Duodenal mucosa (tissue), 2 donors: Measurements from ENCODE around the gene DIPK1A.

Experiments
- H3K27ac ChIP-seq: one replicate; pipeline ENCODE4 v1.7.0; 2013; ENCODE audit warnings: low read depth, low read length
- H3K27me3 ChIP-seq, 2 donors: one replicate each; pipeline ENCODE4 v1.7.0; 2013; ENCODE audit warnings: low read length in 2 of 2, control low read depth in 1 of 2; ENCODE audit not compliant: insufficient read depth in 2 of 2, control insufficient read depth in 1 of 2
- H3K36me3 ChIP-seq, 2 donors: one replicate each; pipeline ENCODE4 v1.7.0; 2013; ENCODE audit warnings: low read length in 2 of 2, control low read depth in 1 of 2; ENCODE audit not compliant: insufficient read depth in 2 of 2, control insufficient read depth in 1 of 2
- H3K4me1 ChIP-seq, 2 donors: one replicate each; pipeline ENCODE4 v1.7.0; 2013; ENCODE audit warnings: low read length in 2 of 2, control low read depth in 1 of 2; ENCODE audit not compliant: insufficient read depth in 2 of 2, control insufficient read depth in 1 of 2
- H3K4me3 ChIP-seq, 2 donors: one replicate each; pipeline ENCODE4 v1.7.0; 2013; ENCODE audit warnings: low read length in 2 of 2, low read depth in 1 of 2
- H3K9ac ChIP-seq, 2 donors: one replicate each; pipeline ENCODE4 v1.7.0; 2013; ENCODE audit warnings: low read length in 2 of 2, low read depth in 1 of 2
- H3K9me3 ChIP-seq, 2 donors: one replicate each; pipeline ENCODE4 v1.7.0; 2013; ENCODE audit warnings: low read length in 2 of 2, control low read depth in 1 of 2; ENCODE audit not compliant: control insufficient read depth in 1 of 2

The DIPK1A gene

GRCh38 chr1:92953491-92953890, 7.8 kb downstream of the DIPK1A start:
- Histone ChIP-seq H3K27ac (no peak overlapping the region), H3K4me3 (no peak overlapping the region), H3K4me1 (peaks cover 30 to 38% of the 10 kb centered on the region in 2 donors), H3K9ac (no peak overlapping the region), H3K9me3 (no peaks in the 10 kb centered on the region), H3K27me3 (no peaks in the 10 kb centered on the region), H3K36me3 (no peaks in the 10 kb centered on the region)

GRCh38 chr1:92952714-92953113, 8.5 kb downstream of the DIPK1A start:
- Histone ChIP-seq H3K27me3 (no peaks in the 10 kb centered on the region), H3K9me3 (no peaks in the 10 kb centered on the region), H3K36me3 (no peaks in the 10 kb centered on the region), H3K9ac (no peak overlapping the region), H3K4me1 (peaks cover 23 to 30% of the 10 kb centered on the region in 2 donors), H3K4me3 (no peak overlapping the region), H3K27ac (no peak overlapping the region)

GRCh38 chr1:92951141-92951582, 10.1 kb downstream of the DIPK1A start:
- Histone ChIP-seq H3K36me3 (no peaks in the 10 kb centered on the region), H3K27me3 (no peaks in the 10 kb centered on the region), H3K4me3 (no peak overlapping the region), H3K9ac (no peak overlapping the region), H3K9me3 (no peaks in the 10 kb centered on the region), H3K4me1 (peaks cover 20 to 23% of the 10 kb centered on the region in 2 donors), H3K27ac (no peak overlapping the region)

GRCh38 chr1:92949937-92950817, 11.1 kb downstream of the DIPK1A start:
- no peaks in the 10 kb centered on the region for H3K27me3 ChIP-seq
- H3K36me3 ChIP-seq, result no peaks in the 10 kb centered on the region
- H3K9ac ChIP-seq, result no peak overlapping the region
- H3K4me1 ChIP-seq, result peaks cover 20 to 23% of the 10 kb centered on the region in 2 donors
- no peaks in the 10 kb centered on the region for H3K9me3 ChIP-seq
- no peak overlapping the region for H3K4me3 ChIP-seq
- H3K27ac ChIP-seq, result no peak overlapping the region

- no peaks in the 10 kb centered on the region for H3K27me3 ChIP-seq
- H3K4me3 ChIP-seq, result no peak overlapping the region
- H3K27ac ChIP-seq, result no peak overlapping the region
- H3K36me3 ChIP-seq, result no peaks in the 10 kb centered on the region
- H3K4me1 ChIP-seq, result peaks cover 26 to 27% of the 10 kb centered on the region in 2 donors
- no peak overlapping the region for H3K9ac ChIP-seq
- no peaks in the 10 kb centered on the region for H3K9me3 ChIP-seq
Measured at GRCh38 chr1:92948071-92948470, 13.2 kb downstream of the DIPK1A start.

- no peaks in the 10 kb centered on the region for H3K9me3 ChIP-seq
- H3K36me3 ChIP-seq, result no peaks in the 10 kb centered on the region
- no peaks in the 10 kb centered on the region for H3K27me3 ChIP-seq
- H3K4me1 ChIP-seq, result peaks cover 17 to 20% of the 10 kb centered on the region in 2 donors
- no peak overlapping the region for H3K27ac ChIP-seq
- no peak overlapping the region for H3K9ac ChIP-seq
- H3K4me3 ChIP-seq, result no peak overlapping the region
Measured at GRCh38 chr1:92945748-92946270, 15.5 kb downstream of the DIPK1A start.

GRCh38 chr1:92944901-92945747, 16.1 kb downstream of the DIPK1A start:
- Histone ChIP-seq H3K9me3 (no peaks in the 10 kb centered on the region), H3K9ac (no peak overlapping the region), H3K27me3 (no peaks in the 10 kb centered on the region), H3K4me3 (no peak overlapping the region), H3K36me3 (no peaks in the 10 kb centered on the region), H3K27ac (peak overlapping the region; percentile 42), H3K4me1 (peaks cover 13 to 17% of the 10 kb centered on the region in 2 donors)

- no peak overlapping the region for H3K9ac ChIP-seq
- no peak overlapping the region for H3K4me3 ChIP-seq
- no peaks in the 10 kb centered on the region for H3K36me3 ChIP-seq
- H3K27ac ChIP-seq, result no peak overlapping the region
- no peaks in the 10 kb centered on the region for H3K27me3 ChIP-seq
- H3K9me3 ChIP-seq, result no peaks in the 10 kb centered on the region
- H3K4me1 ChIP-seq, result peaks cover 4 to 9% of the 10 kb centered on the region in 2 donors
Measured at GRCh38 chr1:92943502-92943847, 17.8 kb downstream of the DIPK1A start.

GRCh38 chr1:92940541-92940940, 20.7 kb downstream of the DIPK1A start:
- Histone ChIP-seq H3K9ac (no peak overlapping the region), H3K9me3 (no peaks in the 10 kb centered on the region), H3K27me3 (no peaks in the 10 kb centered on the region), H3K4me3 (no peak overlapping the region), H3K4me1 (peaks cover 8 to 20% of the 10 kb centered on the region in 2 donors), H3K27ac (no peak overlapping the region), H3K36me3 (no peaks in the 10 kb centered on the region)

GRCh38 chr1:92937731-92938130, 23.5 kb downstream of the DIPK1A start:
- no peak overlapping the region for H3K27ac ChIP-seq
- no peaks in the 10 kb centered on the region for H3K27me3 ChIP-seq
- H3K9me3 ChIP-seq, result no peaks in the 10 kb centered on the region
- no peaks in the 10 kb centered on the region for H3K36me3 ChIP-seq
- H3K4me1 ChIP-seq, result peaks cover 9 to 22% of the 10 kb centered on the region in 2 donors
- no peak overlapping the region for H3K9ac ChIP-seq
- no peak overlapping the region for H3K4me3 ChIP-seq
